B cell (primary cell): Measurements from ENCODE around the gene IZUMO1. TPM values are rescaled to one million over a fixed set of nuclear protein-coding genes. Genes with fewer than 3 reads are reported as not detected.

Experiments
- ATAC-seq: fragments of 200-7000 bp; cut with Tn5 transposase; one replicate; pipeline ENCODE4 v1.10.0; 2021; ENCODE audit warnings: low read depth, mild to moderate bottlenecking, moderate number of reproducible peaks, moderate library complexity
- CTCF ChIA-PET: fragments of 350-600 bp; sonication (Branson Sonifier 250); formaldehyde crosslinking; loops from one replicate; lab custom pipeline; 2021; ENCODE audit warnings: antibody characterized with exemption, inconsistent platforms; lab: Charles Lee
- POLR2A ChIA-PET: fragments of 350-600 bp; sonication (Branson Sonifier 250); formaldehyde crosslinking; loops from one replicate; lab custom pipeline; 2021; ENCODE audit warnings: antibody characterized with exemption; lab: Charles Lee
- DNase-seq: peaks from one replicate; pipeline ENCODE4 v3.0.0; 2013
- H2AFZ ChIP-seq: 2 replicates; pipeline ENCODE4 v1.6.1; 2012; ENCODE audit warnings: mild to moderate bottlenecking, low read depth, low read length; ENCODE audit not compliant: insufficient read depth, poor library complexity, severe bottlenecking
- H3K27ac ChIP-seq, 2 donors: 1 replicate in 1 of 2; 2 replicates in 1 of 2; pipeline ENCODE4 v1.5.1; 2012 to 2013; ENCODE audit warnings: low read length in 2 of 2, mild to moderate bottlenecking in 2 of 2, moderate library complexity in 1 of 2
- H3K27me3 ChIP-seq, 4 experiments: fragments of 200-600 bp in 1 of 4; sonication (generic) in 1 of 4; replicated peaks in 1 of 4; 1 replicate in 2 of 4; 2 replicates in 2 of 4; pipeline versions ENCODE4 v1.6.1 to v1.7.0; 2013 to 2016; ENCODE audit warnings: low read length in 3 of 4, mild to moderate bottlenecking in 2 of 4, mixed read lengths in 1 of 4, moderate library complexity in 1 of 4; ENCODE audit not compliant: insufficient read depth in 4 of 4, control insufficient read depth in 3 of 4; ENCODE audit errors: control extremely low read depth in 1 of 4
- H3K36me3 ChIP-seq, 2 experiments: replicated peaks in 1 of 2; 1 replicate in 1 of 2; 2 replicates in 1 of 2; pipeline versions ENCODE4 v1.6.1 to v1.7.1; 2013; ENCODE audit warnings: low read length in 1 of 2; ENCODE audit not compliant: insufficient read depth in 2 of 2, control insufficient read depth in 1 of 2; ENCODE audit errors: control extremely low read depth in 1 of 2, extremely low read depth in 1 of 2
- H3K4me1 ChIP-seq, 2 donors: fragments of 200-600 bp in 1 of 2; sonication (generic) in 1 of 2; 1 replicate in 1 of 2; 2 replicates in 1 of 2; pipeline versions ENCODE4 v1.5.1 to v1.6.1; 2013 to 2017; ENCODE audit warnings: low read length in 2 of 2; ENCODE audit not compliant: control insufficient read depth in 2 of 2, insufficient read depth in 2 of 2
- H3K4me2 ChIP-seq: replicated peaks from 2 replicates; pipeline ENCODE3; 2012; ENCODE audit warnings: mild to moderate bottlenecking, low read depth, low read length; ENCODE audit not compliant: poor library complexity, severe bottlenecking
- H3K4me3 ChIP-seq, 5 experiments: fragments of 200-600 bp in 1 of 5; sonication (generic) in 1 of 5; 1 replicate in 3 of 5; 2 replicates in 2 of 5; pipeline versions ENCODE4 v1.5.1 to v1.7.0; 2011 to 2016; ENCODE audit warnings: low read length in 4 of 5, mild to moderate bottlenecking in 4 of 5, low read depth in 2 of 5, control low read depth in 1 of 5, moderate library complexity in 1 of 5; ENCODE audit not compliant: insufficient read depth in 1 of 5; ENCODE audit errors: control extremely low read depth in 1 of 5, extremely low read depth in 1 of 5
- H3K79me2 ChIP-seq: fragments of 200-600 bp; sonication (generic); one replicate; pipeline ENCODE4 v1.6.0; 2016; ENCODE audit warnings: low read length; ENCODE audit not compliant: control insufficient read depth, insufficient read depth
- H3K9ac ChIP-seq: fragments of 200-600 bp; sonication (generic); 2 replicates; pipeline ENCODE4 v1.6.1; 2017; ENCODE audit warnings: mild to moderate bottlenecking, low read length, moderate library complexity
- H3K9me3 ChIP-seq, 3 donors: one replicate each; pipeline versions ENCODE4 v1.6.1 to v1.7.1; 2013; ENCODE audit warnings: low read length in 2 of 3; ENCODE audit not compliant: control insufficient read depth in 2 of 3, insufficient read depth in 1 of 3; ENCODE audit errors: control extremely low read depth in 1 of 3
- H4K20me1 ChIP-seq: 2 replicates; pipeline ENCODE4 v1.6.0; 2012; ENCODE audit warnings: mild to moderate bottlenecking, low read length; ENCODE audit not compliant: insufficient read depth, control insufficient read depth, poor library complexity, severe bottlenecking
- H3K27ac Mint-ChIP-seq: one replicate; pipeline ENCODE4 v1.8.0; 2021; ENCODE audit warnings: mixed read lengths
- H3K27me3 Mint-ChIP-seq: one replicate; pipeline ENCODE4 v1.8.0; 2021; ENCODE audit warnings: mixed read lengths
- H3K4me1 Mint-ChIP-seq: one replicate; pipeline ENCODE4 v1.8.0; 2021; ENCODE audit warnings: mixed read lengths
- H3K4me3 Mint-ChIP-seq: one replicate; pipeline ENCODE4 v1.8.0; 2021; ENCODE audit warnings: mixed read lengths
- H3K9me3 Mint-ChIP-seq: one replicate; pipeline ENCODE4 v1.8.0; 2022; ENCODE audit warnings: mixed read lengths; ENCODE audit not compliant: insufficient read depth
- EZH2 ChIP-seq: IDR thresholded peaks from 2 replicates; pipeline ENCODE4 v1.6.1; 2012; ENCODE audit warnings: borderline replicate concordance, low read depth, mild to moderate bottlenecking, moderate library complexity, low read length; ENCODE audit not compliant: insufficient read depth, poor library complexity, severe bottlenecking
- WGBS: methylation state at CpG from one replicate; pipeline ENCODE4 v1.1.5; 2013; ENCODE audit warnings: missing lambda C conversion rate; ENCODE audit not compliant: insufficient coverage; 5-methylcytosine and 5-hydroxymethylcytosine counted together
- intact Hi-C: fragments of 100-400 bp; cut with micrococcal nuclease; formaldehyde crosslinking; loops from one replicate; pipeline ENCODE4 v1.10.0; 2022
- polyA plus RNA-seq: library from polyadenylated mRNA; depleted of rRNA; stranded (reverse); fragments of >200 nt; gene quantifications from 2 replicates; pipeline ENCODE4 v1.2.3, GENCODE V29; 2012
- total RNA-seq, 2 donors: library from RNA; stranded (reverse); fragments of 120-200 nt in 1 of 2; gene quantifications; 1 replicate in 1 of 2; 2 replicates in 1 of 2; pipeline versions ENCODE4 v1.2.3 to v1.2.4, GENCODE V29; 2013 to 2022
- TF ChIP-seq, protein P1 (sequence below): fragments of 200-600 bp; IDR thresholded peaks from one replicate; pipeline ENCODE4 v1.8.0; 2022; ENCODE audit warnings: antibody characterized with exemption, mild to moderate bottlenecking

Gene IZUMO1
- total and polyA plus RNA-seq, 2 donors (not counting 1 experiment from before 2014, with no cell fraction given) = not detected

DNA sequence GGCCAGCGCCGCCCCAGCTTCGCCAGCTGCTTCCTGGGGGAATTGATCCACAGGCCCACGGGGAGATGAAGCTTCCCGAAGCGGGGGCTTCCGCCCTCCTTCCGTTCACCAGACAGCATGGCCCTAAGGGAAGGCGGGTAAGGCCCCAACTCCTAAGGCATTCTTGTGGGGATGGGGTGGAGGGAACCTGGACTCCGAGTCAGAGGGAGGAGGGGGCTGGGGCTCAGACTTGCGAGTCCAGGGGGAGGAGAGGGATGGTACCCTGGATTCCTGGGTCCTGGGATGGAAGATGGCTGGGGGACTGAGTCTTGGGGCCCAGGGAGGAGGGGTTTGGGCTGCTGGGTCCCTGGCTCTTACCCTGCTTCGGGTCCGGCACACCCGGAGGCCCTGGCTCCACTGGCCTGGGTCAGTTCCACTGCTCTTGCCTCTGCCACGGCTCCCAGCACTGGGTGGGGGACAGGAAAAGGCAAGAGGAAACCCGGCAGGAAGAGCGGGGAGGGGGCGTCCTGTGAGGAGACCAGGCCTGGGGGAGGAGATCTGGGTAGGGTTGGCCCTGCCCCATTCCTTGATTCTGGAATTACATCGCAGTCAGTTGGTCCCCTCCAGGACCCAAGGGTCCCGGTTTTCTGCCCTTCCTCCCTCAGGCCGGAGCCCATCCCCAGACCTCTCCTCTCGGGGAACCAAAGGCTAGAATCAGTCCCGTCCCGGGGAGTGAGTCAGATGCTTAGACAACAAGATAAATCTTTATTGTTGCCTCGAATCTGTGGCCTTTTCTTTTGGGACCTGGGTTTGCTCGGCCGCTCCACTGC, 6.3 kb downstream of the IZUMO1 start, which contains the start of gene RASIP1:
Gene RASIP1 (minus strand): TSS at position 447 of the 809 bp plus-strand sequence. CDS start 328 bp downstream, at position 119.
- ChIA-PET CTCF (interaction anchor here (2.0 kb wide), 1 partner anchor 91 kb away, joined by 8 read pairs; no protein-coding TSS in a partner anchor), POLR2A (interaction anchor here (1.8 kb wide), 1 partner anchor 95 kb away, joined by 5 read pairs; the partner anchor contains the start of gene CA11)
- Histone ChIP-seq H3K9me3 (peaks cover 0 to 28% (median 0%) of the 10 kb centered on the region in 3 donors), H3K4me1 (peaks cover 22 to 25% of the 10 kb centered on the region in 2 donors), H3K79me2 (no peaks in the 10 kb centered on the region), H3K4me2 (peak within 1 kb of the TSS; percentile 99), H3K27me3 (peaks cover 0 to 30% (median 13%) of the 10 kb centered on the region in 4 experiments), H3K4me3 (peak within 1 kb of the TSS in 3 of 5 experiments; percentile 48 to 65 (median 54)), H3K27ac (no peak within 1 kb of the TSS), H4K20me1 (no peaks in the 10 kb centered on the region), H3K36me3 (no peaks in the 10 kb centered on the region), H3K9ac (peak within 1 kb of the TSS; percentile 64), H2AFZ (peak within 1 kb of the TSS; percentile 87)
- intact Hi-C loops = no loop called here
- peaks cover 15% of the 10 kb centered on the region for H3K4me1 Mint-ChIP-seq
- peak within 1 kb of the TSS; percentile 46 for H3K27ac Mint-ChIP-seq
- TF ChIP-seq, protein P1, sequence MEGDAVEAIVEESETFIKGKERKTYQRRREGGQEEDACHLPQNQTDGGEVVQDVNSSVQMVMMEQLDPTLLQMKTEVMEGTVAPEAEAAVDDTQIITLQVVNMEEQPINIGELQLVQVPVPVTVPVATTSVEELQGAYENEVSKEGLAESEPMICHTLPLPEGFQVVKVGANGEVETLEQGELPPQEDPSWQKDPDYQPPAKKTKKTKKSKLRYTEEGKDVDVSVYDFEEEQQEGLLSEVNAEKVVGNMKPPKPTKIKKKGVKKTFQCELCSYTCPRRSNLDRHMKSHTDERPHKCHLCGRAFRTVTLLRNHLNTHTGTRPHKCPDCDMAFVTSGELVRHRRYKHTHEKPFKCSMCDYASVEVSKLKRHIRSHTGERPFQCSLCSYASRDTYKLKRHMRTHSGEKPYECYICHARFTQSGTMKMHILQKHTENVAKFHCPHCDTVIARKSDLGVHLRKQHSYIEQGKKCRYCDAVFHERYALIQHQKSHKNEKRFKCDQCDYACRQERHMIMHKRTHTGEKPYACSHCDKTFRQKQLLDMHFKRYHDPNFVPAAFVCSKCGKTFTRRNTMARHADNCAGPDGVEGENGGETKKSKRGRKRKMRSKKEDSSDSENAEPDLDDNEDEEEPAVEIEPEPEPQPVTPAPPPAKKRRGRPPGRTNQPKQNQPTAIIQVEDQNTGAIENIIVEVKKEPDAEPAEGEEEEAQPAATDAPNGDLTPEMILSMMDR = no peak
- TF ChIP-seq EZH2 = no peak
- ATAC-seq (no peak), DNase-seq (peak; percentile 25)
- H3K4me3 Mint-ChIP-seq = peak within 1 kb of the TSS; percentile 54
- H3K27me3 Mint-ChIP-seq = peaks cover 19% of the 10 kb centered on the region
- no peaks in the 10 kb centered on the region for H3K9me3 Mint-ChIP-seq
- 21% methylated on average over 23 of the region's 27 CpGs for WGBS
